ENCODE data around the gene IGSF10. TPM values are rescaled to one million over a fixed set of nuclear protein-coding genes. Genes with fewer than 3 reads are reported as not detected.

Gene IGSF10
- polyA plus RNA-seq, 1 of the 3 experiments (the other 2 are of a cell fraction) = 15.3 TPM

- TF ChIP-seq REST (IDR thresholded peaks at IDR 0.05; ENCODE audit: low read depth, low read length) = no peak
These were observed 1.5 kb downstream of the IGSF10 start (continued) for GRCh38 chr3:151459358-151459757.

- POLR2A ChIA-PET = no interaction called here
- no peak overlapping the region for H3K4me2 ChIP-seq
- no peaks in the 10 kb centered on the region; a peak in 1 of 4 replicates for H3K4me1 ChIP-seq (ENCODE audit: control insufficient read depth in 1 of 2, insufficient read depth in 2 of 2, low read depth in 1 of 2, low read length in 1 of 2)
- H3K9me2 ChIP-seq = no peaks in the 10 kb centered on the region
- no peak overlapping the region for H3K4me3 ChIP-seq (ENCODE audit: low read depth in 2 of 2, low read length in 1 of 2)
- no peaks in the 10 kb centered on the region; the same call in 1 of the 2 replicates for H3K27me3 ChIP-seq (ENCODE audit: insufficient read depth)
- H2AFZ ChIP-seq (ENCODE audit: low read depth) = no peak overlapping the region
- peaks cover 3% of the 10 kb centered on the region for H3F3A ChIP-seq (replicated peaks; ENCODE audit: insufficient read depth)
- no peak overlapping the region for H3K9ac ChIP-seq
- WGBS (ENCODE audit: low lambda C conversion rate) = 20% methylated on average over 3 of the region's 3 CpGs
- TF ChIP-seq FOXM1 (IDR thresholded peaks at IDR 0.05; ENCODE audit: low read depth) = no peak
- no peak for TF ChIP-seq RXRA (IDR thresholded peaks at IDR 0.05; ENCODE audit: borderline replicate concordance, low read depth)
- TF ChIP-seq JUND (IDR thresholded peaks at IDR 0.05) = no peak
- TF ChIP-seq NRF1 (IDR thresholded peaks at IDR 0.05; ENCODE audit: low read depth, low read length) = no peak
- no peak for TF ChIP-seq FOSL2 (IDR thresholded peaks at IDR 0.05; ENCODE audit: borderline replicate concordance, low read depth)
- no peak for TF ChIP-seq RFX5 (IDR thresholded peaks at IDR 0.05; ENCODE audit: low read length)
- H3K9me3 ChIP-seq = no peaks in the 10 kb centered on the region
- no peak for DNase-seq
- H3K27ac ChIP-seq (ENCODE audit: low read depth in 2 of 2, low read length in 1 of 2) = no peak overlapping the region
- H4K20me1 ChIP-seq (ENCODE audit: insufficient read depth) = no peaks in the 10 kb centered on the region
- H3K79me2 ChIP-seq (ENCODE audit: insufficient read depth) = no peaks in the 10 kb centered on the region
- CTCF ChIA-PET = interaction anchor here (1.5 to 1.8 kb wide), 3 partner anchors 12 to 206 kb away, joined by 4 to 5 read pairs (median 5); no protein-coding TSS in a partner anchor
- no peaks in the 10 kb centered on the region for H3K36me3 ChIP-seq (replicated peaks in 1 of 2; ENCODE audit: control insufficient read depth in 1 of 2, insufficient read depth in 2 of 2, low read length in 1 of 2)
These were observed 4.8 kb downstream of the IGSF10 start for GRCh38 chr3:151456065-151456464.

DNA sequence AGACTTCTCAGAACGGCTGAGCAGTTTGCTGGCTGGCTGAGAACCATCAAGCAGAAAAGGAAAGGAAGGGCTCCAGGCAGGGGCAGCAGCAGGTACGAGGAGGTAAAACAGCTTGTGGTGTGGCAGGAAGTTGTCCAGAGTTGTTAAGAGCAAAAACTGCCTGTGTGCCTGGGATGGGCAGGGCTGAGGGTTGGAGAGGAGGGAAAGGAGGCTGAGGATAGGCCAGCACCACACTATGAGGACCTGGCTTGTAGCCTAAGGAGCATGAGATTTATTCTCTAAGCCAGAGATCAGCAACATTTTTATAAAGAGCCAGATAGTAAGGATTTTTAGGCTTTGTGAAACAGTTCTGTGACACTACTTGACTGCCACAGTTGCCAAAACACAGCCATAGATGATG lies 8.0 kb downstream of the IGSF10 start:
- Histone ChIP-seq H3K27ac (ENCODE audit: low read depth in 2 of 2, low read length in 1 of 2) (no peak overlapping the region), H3K4me3 (ENCODE audit: low read depth in 2 of 2, low read length in 1 of 2) (no peak overlapping the region), H3K27me3 (ENCODE audit: insufficient read depth) (no peaks in the 10 kb centered on the region; the same call in 1 of the 2 replicates), H3K9me3 (no peaks in the 10 kb centered on the region), H3F3A (replicated peaks; ENCODE audit: insufficient read depth) (no peaks in the 10 kb centered on the region), H3K4me2 (no peak overlapping the region), H3K4me1 (ENCODE audit: control insufficient read depth in 1 of 2, insufficient read depth in 2 of 2, low read depth in 1 of 2, low read length in 1 of 2) (no peaks in the 10 kb centered on the region), H4K20me1 (ENCODE audit: insufficient read depth) (no peaks in the 10 kb centered on the region), H3K9ac (no peak overlapping the region), H2AFZ (ENCODE audit: low read depth) (no peak overlapping the region), H3K9me2 (no peaks in the 10 kb centered on the region), H3K36me3 (replicated peaks in 1 of 2; ENCODE audit: control insufficient read depth in 1 of 2, insufficient read depth in 2 of 2, low read length in 1 of 2) (no peaks in the 10 kb centered on the region), H3K79me2 (ENCODE audit: insufficient read depth) (no peaks in the 10 kb centered on the region)
- DNase-seq = no peak
- POLR2A ChIA-PET = no interaction called here
- no peak for TF ChIP-seq PBX3 (IDR thresholded peaks at IDR 0.05)
- TF ChIP-seq, protein P1, sequence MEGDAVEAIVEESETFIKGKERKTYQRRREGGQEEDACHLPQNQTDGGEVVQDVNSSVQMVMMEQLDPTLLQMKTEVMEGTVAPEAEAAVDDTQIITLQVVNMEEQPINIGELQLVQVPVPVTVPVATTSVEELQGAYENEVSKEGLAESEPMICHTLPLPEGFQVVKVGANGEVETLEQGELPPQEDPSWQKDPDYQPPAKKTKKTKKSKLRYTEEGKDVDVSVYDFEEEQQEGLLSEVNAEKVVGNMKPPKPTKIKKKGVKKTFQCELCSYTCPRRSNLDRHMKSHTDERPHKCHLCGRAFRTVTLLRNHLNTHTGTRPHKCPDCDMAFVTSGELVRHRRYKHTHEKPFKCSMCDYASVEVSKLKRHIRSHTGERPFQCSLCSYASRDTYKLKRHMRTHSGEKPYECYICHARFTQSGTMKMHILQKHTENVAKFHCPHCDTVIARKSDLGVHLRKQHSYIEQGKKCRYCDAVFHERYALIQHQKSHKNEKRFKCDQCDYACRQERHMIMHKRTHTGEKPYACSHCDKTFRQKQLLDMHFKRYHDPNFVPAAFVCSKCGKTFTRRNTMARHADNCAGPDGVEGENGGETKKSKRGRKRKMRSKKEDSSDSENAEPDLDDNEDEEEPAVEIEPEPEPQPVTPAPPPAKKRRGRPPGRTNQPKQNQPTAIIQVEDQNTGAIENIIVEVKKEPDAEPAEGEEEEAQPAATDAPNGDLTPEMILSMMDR (IDR thresholded peaks at IDR 0.05) = no peak
- 17% methylated on average over 2 of the region's 2 CpGs for WGBS (ENCODE audit: low lambda C conversion rate)
- CTCF ChIA-PET = interaction anchor here (0.8 to 1.2 kb wide), 2 partner anchors 32 to 384 kb away, joined by 3 read pairs; no protein-coding TSS in a partner anchor
